Measurements from ENCODE around the gene FMO5. TPM values are rescaled to one million over a fixed set of nuclear protein-coding genes. Genes with fewer than 3 reads are reported as not detected.

The FMO5 gene
- total RNA-seq, 6 experiments from 2014 or later, result 55.0 to 482 (median 99.6) TPM

- TF ChIP-seq CTCF (IDR thresholded peaks at IDR 0.05) (no peak), POLR2A (IDR thresholded peaks at IDR 0.05) (no peak)
- H3K4me1 ChIP-seq, result peaks cover 0 to under 1% (median 0%) of the 10 kb centered on the region in 4 donors
- intact Hi-C loops (cut with DNase I), result no loop called here
- no peaks in the 10 kb centered on the region for H3K27me3 ChIP-seq
- no peak overlapping the region for H3K4me3 ChIP-seq
- DNase-seq, result no peak
- WGBS (ENCODE audit: insufficient coverage, low coverage, low lambda C conversion rate, missing lambda C conversion rate), result 95% methylated on average over 7 of the region's 9 CpGs
- no peaks in the 10 kb centered on the region for H3K36me3 ChIP-seq
- H3K9me3 ChIP-seq, result no peaks in the 10 kb centered on the region
- H3K27ac ChIP-seq, result no peak overlapping the region
- ATAC-seq, result no peak
Measured at GRCh38 chr1:147252540-147252939, 27.4 kb upstream of the FMO5 start.

GRCh38 chr1:147247656-147248238 lies 22.6 kb upstream of the FMO5 start:
- WGBS (ENCODE audit: insufficient coverage, low coverage, low lambda C conversion rate, missing lambda C conversion rate), result 93% methylated on average over 4 of the region's 4 CpGs
- DNase-seq, result no peak
- ATAC-seq, result no peak
- H3K9me3 ChIP-seq, result no peaks in the 10 kb centered on the region
- intact Hi-C loops (cut with DNase I), result no loop called here
- TF ChIP-seq CTCF (IDR thresholded peaks at IDR 0.05) (no peak), POLR2A (IDR thresholded peaks at IDR 0.05) (no peak)
- H3K27me3 ChIP-seq, result no peaks in the 10 kb centered on the region
- no peak overlapping the region for H3K27ac ChIP-seq
- no peak overlapping the region for H3K4me3 ChIP-seq
- no peaks in the 10 kb centered on the region for H3K36me3 ChIP-seq
- H3K4me1 ChIP-seq, result peaks cover 0 to 17% (median 0%) of the 10 kb centered on the region in 4 donors

GRCh38 chr1:147246910-147247655 lies 21.9 kb upstream of the FMO5 start:
- Histone ChIP-seq H3K4me3 (no peak overlapping the region), H3K9me3 (no peaks in the 10 kb centered on the region), H3K4me1 (peaks cover 0 to 19% (median 0%) of the 10 kb centered on the region in 4 donors), H3K27me3 (no peaks in the 10 kb centered on the region), H3K36me3 (no peaks in the 10 kb centered on the region), H3K27ac (no peak overlapping the region)
- WGBS (ENCODE audit: insufficient coverage, low coverage, low lambda C conversion rate, missing lambda C conversion rate), result 56% methylated on average over 2 of the region's 2 CpGs
- TF ChIP-seq CTCF (IDR thresholded peaks at IDR 0.05), result no peak
- no peak for TF ChIP-seq POLR2A (IDR thresholded peaks at IDR 0.05)
- intact Hi-C loops (cut with DNase I), result no loop called here
- DNase-seq (no peak), ATAC-seq (no peak)

- Histone ChIP-seq H3K4me3 (no peak overlapping the region), H3K4me1 (peaks cover 0 to 26% (median 0%) of the 10 kb centered on the region in 4 donors), H3K9me3 (no peaks in the 10 kb centered on the region), H3K27me3 (no peaks in the 10 kb centered on the region), H3K36me3 (no peaks in the 10 kb centered on the region), H3K27ac (no peak overlapping the region)
- 64% methylated on average over 2 of the region's 2 CpGs for WGBS (ENCODE audit: insufficient coverage, low coverage, low lambda C conversion rate, missing lambda C conversion rate)
- TF ChIP-seq POLR2A (IDR thresholded peaks at IDR 0.05) (no peak), CTCF (IDR thresholded peaks at IDR 0.05) (no peak)
- DNase-seq (no peak), ATAC-seq (no peak)
- intact Hi-C loops (cut with DNase I), result no loop called here
Measured at GRCh38 chr1:147246044-147246690, 21.0 kb upstream of the FMO5 start.

All from right lobe of liver (tissue), 6 donors.